IPS-15b (cell line): ENCODE measurements around the gene HCFC1.

Experiments
- H3K27me3 ChIP-seq: one replicate; pipeline ENCODE4 v1.6.1; 2013; ENCODE audit warnings: low read length; ENCODE audit not compliant: control insufficient read depth, insufficient read depth
- H3K36me3 ChIP-seq: one replicate; pipeline ENCODE4 v1.6.1; 2013; ENCODE audit warnings: low read length; ENCODE audit not compliant: control insufficient read depth, insufficient read depth
- H3K4me1 ChIP-seq: one replicate; pipeline ENCODE4 v1.6.1; 2013; ENCODE audit warnings: mild to moderate bottlenecking, low read length; ENCODE audit not compliant: control insufficient read depth, insufficient read depth
- H3K4me3 ChIP-seq: one replicate; pipeline ENCODE4 v1.5.1; 2013; ENCODE audit warnings: low read depth, low read length
- H3K9ac ChIP-seq: one replicate; pipeline ENCODE4 v1.6.1; 2013; ENCODE audit warnings: low read depth, mild to moderate bottlenecking, low read length
- H3K9me3 ChIP-seq: one replicate; pipeline ENCODE4 v1.6.1; 2013; ENCODE audit warnings: mild to moderate bottlenecking, low read length; ENCODE audit not compliant: control insufficient read depth, insufficient read depth

The HCFC1 gene

GRCh38 chrX:153960786-153961185 lies 10.8 kb downstream of the HCFC1 start:
- H3K4me3 ChIP-seq: no peak overlapping the region
- no peaks in the 10 kb centered on the region for H3K27me3 ChIP-seq
- H3K9ac ChIP-seq: no peak overlapping the region
- peaks cover 4% of the 10 kb centered on the region for H3K9me3 ChIP-seq
- no peaks in the 10 kb centered on the region for H3K4me1 ChIP-seq
- H3K36me3 ChIP-seq: peaks cover 73% of the 10 kb centered on the region

- peaks cover 4% of the 10 kb centered on the region for H3K9me3 ChIP-seq
- H3K9ac ChIP-seq: no peak overlapping the region
- H3K27me3 ChIP-seq: no peaks in the 10 kb centered on the region
- peaks cover 79% of the 10 kb centered on the region for H3K36me3 ChIP-seq
- no peaks in the 10 kb centered on the region for H3K4me1 ChIP-seq
- no peak overlapping the region for H3K4me3 ChIP-seq
These were observed 11.5 kb downstream of the HCFC1 start for GRCh38 chrX:153960077-153960476.

GRCh38 chrX:153959649-153960048 lies 12.0 kb downstream of the HCFC1 start:
- Histone ChIP-seq H3K36me3 (peaks cover 83% of the 10 kb centered on the region), H3K4me3 (no peak overlapping the region), H3K9me3 (peaks cover 4% of the 10 kb centered on the region), H3K27me3 (no peaks in the 10 kb centered on the region), H3K4me1 (no peaks in the 10 kb centered on the region), H3K9ac (no peak overlapping the region)

GRCh38 chrX:153958605-153959004 lies 13.0 kb downstream of the HCFC1 start:
- Histone ChIP-seq H3K36me3 (peaks cover 83% of the 10 kb centered on the region), H3K27me3 (no peaks in the 10 kb centered on the region), H3K9ac (no peak overlapping the region), H3K9me3 (peaks cover 4% of the 10 kb centered on the region), H3K4me3 (no peak overlapping the region), H3K4me1 (no peaks in the 10 kb centered on the region)

GRCh38 chrX:153957224-153957623 lies 14.4 kb downstream of the HCFC1 start:
- Histone ChIP-seq H3K9ac (no peak overlapping the region), H3K4me3 (no peak overlapping the region), H3K27me3 (no peaks in the 10 kb centered on the region), H3K4me1 (no peaks in the 10 kb centered on the region), H3K9me3 (peaks cover 4% of the 10 kb centered on the region), H3K36me3 (peaks cover 87% of the 10 kb centered on the region)

- Histone ChIP-seq H3K27me3 (no peaks in the 10 kb centered on the region), H3K36me3 (peaks cover 87% of the 10 kb centered on the region), H3K4me1 (no peaks in the 10 kb centered on the region), H3K4me3 (no peak overlapping the region), H3K9ac (no peak overlapping the region), H3K9me3 (peaks cover 4% of the 10 kb centered on the region)
These were observed 15.3 kb downstream of the HCFC1 start for GRCh38 chrX:153956044-153956907.

- Histone ChIP-seq H3K4me3 (no peak overlapping the region), H3K9me3 (peaks cover 4% of the 10 kb centered on the region), H3K27me3 (no peaks in the 10 kb centered on the region), H3K4me1 (no peaks in the 10 kb centered on the region), H3K36me3 (peaks cover 89% of the 10 kb centered on the region), H3K9ac (no peak overlapping the region)
These were observed 16.3 kb downstream of the HCFC1 start for GRCh38 chrX:153955228-153955732.

- H3K9ac ChIP-seq: no peak overlapping the region
- peaks cover 88% of the 10 kb centered on the region for H3K36me3 ChIP-seq
These were observed 16.9 kb downstream of the HCFC1 start for GRCh38 chrX:153954558-153955227.

GRCh38 chrX:153953892-153954557 lies 17.6 kb downstream of the HCFC1 start:
- no peaks in the 10 kb centered on the region for H3K4me1 ChIP-seq
- H3K36me3 ChIP-seq: peaks cover 86% of the 10 kb centered on the region

More at GRCh38 chrX:153954558-153955227, 16.9 kb downstream of the HCFC1 start:
- Histone ChIP-seq H3K27me3 (no peaks in the 10 kb centered on the region), H3K4me1 (no peaks in the 10 kb centered on the region), H3K9me3 (peaks cover 4% of the 10 kb centered on the region), H3K4me3 (no peak overlapping the region)

GRCh38 chrX:153953342-153953830 lies 18.2 kb downstream of the HCFC1 start:
- no peak overlapping the region for H3K9ac ChIP-seq
- no peaks in the 10 kb centered on the region for H3K4me1 ChIP-seq
- peaks cover 89% of the 10 kb centered on the region for H3K36me3 ChIP-seq
- H3K4me3 ChIP-seq: no peak overlapping the region
- no peaks in the 10 kb centered on the region for H3K9me3 ChIP-seq
- H3K27me3 ChIP-seq: no peaks in the 10 kb centered on the region

More at GRCh38 chrX:153953892-153954557, 17.6 kb downstream of the HCFC1 start:
- H3K9me3 ChIP-seq: peaks cover under 1% of the 10 kb centered on the region
- H3K27me3 ChIP-seq: no peaks in the 10 kb centered on the region
- no peak overlapping the region for H3K4me3 ChIP-seq
- no peak overlapping the region for H3K9ac ChIP-seq

- H3K36me3 ChIP-seq: peaks cover 88% of the 10 kb centered on the region
- no peaks in the 10 kb centered on the region for H3K4me1 ChIP-seq
- peaks cover 4% of the 10 kb centered on the region for H3K9me3 ChIP-seq
- H3K27me3 ChIP-seq: no peaks in the 10 kb centered on the region
- H3K9ac ChIP-seq: no peak overlapping the region
- H3K4me3 ChIP-seq: no peak overlapping the region
These were observed 19.1 kb downstream of the HCFC1 start for GRCh38 chrX:153952373-153953026.
